ENCODE results near the gene RAD51B.
"Not testable (repeated sequence)": the region's sequence is repeated elsewhere in the genome, so short reads cannot be mapped to it uniquely, and the experiment has no call there.

GRCh38 chr14:68186500-68187276 lies 367.1 kb downstream of the RAD51B start:
- TF ChIP-seq, protein P1, sequence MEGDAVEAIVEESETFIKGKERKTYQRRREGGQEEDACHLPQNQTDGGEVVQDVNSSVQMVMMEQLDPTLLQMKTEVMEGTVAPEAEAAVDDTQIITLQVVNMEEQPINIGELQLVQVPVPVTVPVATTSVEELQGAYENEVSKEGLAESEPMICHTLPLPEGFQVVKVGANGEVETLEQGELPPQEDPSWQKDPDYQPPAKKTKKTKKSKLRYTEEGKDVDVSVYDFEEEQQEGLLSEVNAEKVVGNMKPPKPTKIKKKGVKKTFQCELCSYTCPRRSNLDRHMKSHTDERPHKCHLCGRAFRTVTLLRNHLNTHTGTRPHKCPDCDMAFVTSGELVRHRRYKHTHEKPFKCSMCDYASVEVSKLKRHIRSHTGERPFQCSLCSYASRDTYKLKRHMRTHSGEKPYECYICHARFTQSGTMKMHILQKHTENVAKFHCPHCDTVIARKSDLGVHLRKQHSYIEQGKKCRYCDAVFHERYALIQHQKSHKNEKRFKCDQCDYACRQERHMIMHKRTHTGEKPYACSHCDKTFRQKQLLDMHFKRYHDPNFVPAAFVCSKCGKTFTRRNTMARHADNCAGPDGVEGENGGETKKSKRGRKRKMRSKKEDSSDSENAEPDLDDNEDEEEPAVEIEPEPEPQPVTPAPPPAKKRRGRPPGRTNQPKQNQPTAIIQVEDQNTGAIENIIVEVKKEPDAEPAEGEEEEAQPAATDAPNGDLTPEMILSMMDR (IDR thresholded peaks at IDR 0.05): not testable (repeated sequence)
- not testable (repeated sequence) for TF ChIP-seq POLR2A, EP300 (IDR thresholded peaks at IDR 0.05)

Data from tibial nerve (tissue), 4 donors.